ENCODE measurements around the gene CCDC172. TPM values are rescaled to one million over a fixed set of nuclear protein-coding genes. Genes with fewer than 3 reads are reported as not detected.

CCDC172 gene
- not detected for total RNA-seq
- long read RNA-seq, result 0 reads

- intact Hi-C loops (cut with micrococcal nuclease), result no loop called here
- H3K27ac ChIP-seq (replicated peaks), result no peak within 1 kb of the TSS
- H3K27me3 ChIP-seq (ENCODE audit: low read depth), result peaks cover 13% of the 10 kb centered on the region
- no peaks in the 10 kb centered on the region for H3K36me3 ChIP-seq
- no peak within 1 kb of the TSS for H3K4me3 ChIP-seq
- no peaks in the 10 kb centered on the region for H3K4me1 ChIP-seq
- DNase-seq, result no peak
- no peaks in the 10 kb centered on the region for H3K9me3 ChIP-seq (replicated peaks)
- no peak for TF ChIP-seq CTCF (IDR thresholded peaks at IDR 0.05; ENCODE audit: borderline replicate concordance)
These were observed at the start of gene CCDC172 for GRCh38 chr10:116324227-116324950. CCDC172 (plus strand) TSS chr10:116324448; CDS start chr10:116325012, 564 bp downstream.

GRCh38 chr10:116276981-116277380, 47.3 kb upstream of the CCDC172 start:
- H3K27me3 ChIP-seq (ENCODE audit: low read depth), result peaks cover 66% of the 10 kb centered on the region
- intact Hi-C loops (cut with micrococcal nuclease), result no loop called here
- DNase-seq, result no peak
- no peak overlapping the region for H3K4me3 ChIP-seq
- H3K36me3 ChIP-seq, result no peaks in the 10 kb centered on the region
- H3K4me1 ChIP-seq, result peaks cover 28% of the 10 kb centered on the region
- TF ChIP-seq CTCF (IDR thresholded peaks at IDR 0.05; ENCODE audit: borderline replicate concordance), result no peak
- H3K9me3 ChIP-seq (replicated peaks), result no peaks in the 10 kb centered on the region
- H3K27ac ChIP-seq (replicated peaks), result no peak overlapping the region

DNA sequence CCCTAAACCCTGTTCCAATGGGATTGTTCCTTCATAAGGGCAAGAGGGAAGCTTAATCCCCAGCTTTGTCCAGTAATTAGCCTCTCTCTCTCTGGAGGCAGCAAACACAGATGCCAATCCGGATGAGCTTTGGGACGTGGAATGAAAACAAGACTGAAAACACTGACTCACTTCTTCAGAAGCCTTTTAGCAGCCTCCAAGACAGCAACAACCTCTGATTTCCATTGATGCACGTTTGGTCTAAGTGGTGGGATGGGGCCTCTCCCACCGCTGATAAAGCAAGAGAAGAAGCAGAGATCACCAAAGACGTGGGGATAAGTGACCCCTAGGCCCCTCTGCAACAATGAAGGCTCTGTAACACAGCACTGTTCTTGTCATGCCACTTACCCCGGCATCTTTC, 45.4 kb upstream of the CCDC172 start:
- Histone ChIP-seq H3K27ac (replicated peaks) (no peak overlapping the region), H3K9me3 (replicated peaks) (no peaks in the 10 kb centered on the region), H3K27me3 (ENCODE audit: low read depth) (peaks cover 60% of the 10 kb centered on the region), H3K36me3 (no peaks in the 10 kb centered on the region), H3K4me3 (no peak overlapping the region), H3K4me1 (peaks cover 9% of the 10 kb centered on the region)
- no peak for DNase-seq
- intact Hi-C loops (cut with micrococcal nuclease), result no loop called here
- no peak for TF ChIP-seq CTCF (IDR thresholded peaks at IDR 0.05; ENCODE audit: borderline replicate concordance)

GRCh38 chr10:116281775-116282174, 42.5 kb upstream of the CCDC172 start:
- H3K9me3 ChIP-seq (replicated peaks), result no peaks in the 10 kb centered on the region
- no peaks in the 10 kb centered on the region for H3K4me1 ChIP-seq
- no peak overlapping the region for H3K4me3 ChIP-seq
- H3K27ac ChIP-seq (replicated peaks), result no peak overlapping the region
- no peak for TF ChIP-seq CTCF (IDR thresholded peaks at IDR 0.05; ENCODE audit: borderline replicate concordance)
- intact Hi-C loops (cut with micrococcal nuclease), result loop anchor here (10.0 kb wide), 1 partner anchor 447 kb away; no protein-coding TSS in a partner anchor
- H3K36me3 ChIP-seq, result no peaks in the 10 kb centered on the region
- H3K27me3 ChIP-seq (ENCODE audit: low read depth), result peaks cover 37% of the 10 kb centered on the region
- no peak for DNase-seq

GRCh38 chr10:116286626-116287200, 37.5 kb upstream of the CCDC172 start:
- no peak for TF ChIP-seq CTCF (IDR thresholded peaks at IDR 0.05; ENCODE audit: borderline replicate concordance)
- intact Hi-C loops (cut with micrococcal nuclease), result loop anchor here (10.0 kb wide), 1 partner anchor 452 kb away; no protein-coding TSS in a partner anchor
- DNase-seq, result no peak

More at GRCh38 chr10:116286626-116287200, 37.5 kb upstream of the CCDC172 start:
- Histone ChIP-seq H3K27me3 (ENCODE audit: low read depth) (peaks cover 39% of the 10 kb centered on the region), H3K36me3 (no peaks in the 10 kb centered on the region), H3K4me3 (no peak overlapping the region), H3K4me1 (no peaks in the 10 kb centered on the region), H3K9me3 (replicated peaks) (no peaks in the 10 kb centered on the region), H3K27ac (replicated peaks) (no peak overlapping the region)
